ENCODE measurements around the gene GALNT10.

- TF ChIP-seq CTCF (IDR thresholded peaks at IDR 0.05) = no peak
- no peak for TF ChIP-seq POLR2AphosphoS5 (IDR thresholded peaks at IDR 0.05)
- TF ChIP-seq POLR2A (IDR thresholded peaks at IDR 0.05) = no peak
- TF ChIP-seq EP300 (IDR thresholded peaks at IDR 0.05) = no peak
Observed at GRCh38 chr5:154237376-154237743, 46.8 kb downstream of the GALNT10 start.

All from stomach (tissue), 4 donors.